ENCODE results near the gene MAP3K1.

MAP3K1 gene

GRCh38 chr5:56851258-56851941, 36.1 kb downstream of the MAP3K1 start:
- no peak for DNase-seq

- DNase-seq: no peak
Observed at GRCh38 chr5:56852228-56853000, 37.1 kb downstream of the MAP3K1 start.

- DNase-seq: no peak
Observed at GRCh38 chr5:56853698-56854097, 38.3 kb downstream of the MAP3K1 start.

GRCh38 chr5:56854920-56855319, 39.6 kb downstream of the MAP3K1 start:
- no peak for DNase-seq

GRCh38 chr5:56856541-56857178, 41.3 kb downstream of the MAP3K1 start:
- no peak for DNase-seq

GRCh38 chr5:56858777-56859442, 43.6 kb downstream of the MAP3K1 start:
- no peak for DNase-seq

- DNase-seq: no peak
Observed at GRCh38 chr5:56861893-56862485, 46.6 kb downstream of the MAP3K1 start.

GRCh38 chr5:56862909-56863308, 47.6 kb downstream of the MAP3K1 start:
- DNase-seq: no peak

GRCh38 chr5:56871777-56872176, 56.4 kb downstream of the MAP3K1 start:
- DNase-seq: no peak

GRCh38 chr5:56873056-56873455, 57.7 kb downstream of the MAP3K1 start:
- no peak for DNase-seq

GRCh38 chr5:56876327-56876726, 61.0 kb downstream of the MAP3K1 start:
- no peak for DNase-seq

- DNase-seq: no peak
Observed at GRCh38 chr5:56881571-56881970, 66.2 kb downstream of the MAP3K1 start.

- DNase-seq: no peak
Observed at GRCh38 chr5:56893251-56893951, 78.1 kb downstream of the MAP3K1 start.

GRCh38 chr5:56896763-56897162, 81.4 kb downstream of the MAP3K1 start:
- DNase-seq: no peak

GRCh38 chr5:56898213-56898612, 82.9 kb downstream of the MAP3K1 start:
- DNase-seq: no peak

GRCh38 chr5:56900395-56900794, 85.0 kb downstream of the MAP3K1 start:
- no peak for DNase-seq

- DNase-seq: no peak
Observed at GRCh38 chr5:56900858-56901578, 85.7 kb downstream of the MAP3K1 start.

- DNase-seq: no peak
Observed at GRCh38 chr5:56908942-56909293, 93.6 kb downstream of the MAP3K1 start.

GRCh38 chr5:56909294-56910209, 94.2 kb downstream of the MAP3K1 start, which contains the start of gene SETD9:
TSS of gene SETD9 (plus strand) at chr5:56909596. CDS start at chr5:56909646, 50 bp downstream.
- peak; percentile 37 for DNase-seq

GRCh38 chr5:56910210-56910965, 95.0 kb downstream of the MAP3K1 start:
- DNase-seq: no peak

All from cortex of kidney (tissue), 1 donor.